GM19452 (cell line): ENCODE measurements around the gene ALDH1L2.
"Not testable (repeated sequence)": the region's sequence is repeated elsewhere in the genome, so short reads cannot be mapped to it uniquely, and the experiment has no call there.

Source experiments
- ATAC-seq: cut with Tn5 transposase; IDR thresholded peaks from one replicate; pipeline ENCODE4 v1.9.1; 2021; ENCODE audit not compliant: unreplicated experiment

The ALDH1L2 gene

GRCh38 chr12:104986022-104986941, 98.0 kb downstream of the ALDH1L2 start, which contains the start of gene NOPCHAP1:
NOPCHAP1 (plus strand) TSS chr12:104986316; CDS start chr12:104986353, 37 bp downstream.
- ATAC-seq, result peak; percentile 90

- ATAC-seq, result no peak
Observed at GRCh38 chr12:104985206-104985605, 99.1 kb downstream of the ALDH1L2 start.

- ATAC-seq, result not testable (repeated sequence)
Observed at GRCh38 chr12:104977688-104978087, 106.6 kb downstream of the ALDH1L2 start.

DNA sequence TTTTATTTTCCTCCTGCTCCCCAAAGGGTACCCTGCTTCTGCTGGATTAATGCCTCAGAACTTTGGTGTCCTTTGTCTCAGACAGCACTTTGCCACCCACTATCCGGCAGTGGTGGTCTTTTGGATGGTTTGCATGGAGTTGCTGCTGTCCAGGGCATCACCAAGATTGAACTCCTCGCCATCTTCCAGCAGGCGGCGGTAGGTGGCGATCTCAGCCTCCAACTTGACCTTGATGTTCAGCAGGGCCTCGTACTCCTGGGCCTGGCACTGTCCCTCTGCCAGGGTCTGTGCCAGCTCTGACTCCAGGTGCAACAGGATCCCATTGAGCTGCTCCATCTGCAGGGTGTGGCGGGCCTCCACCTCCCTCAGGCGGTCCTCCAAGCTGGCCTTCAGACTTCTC, 107.6 kb downstream of the ALDH1L2 start:
- ATAC-seq, result no peak

GRCh38 chr12:104975587-104976343, 108.5 kb downstream of the ALDH1L2 start:
- no peak for ATAC-seq

DNA sequence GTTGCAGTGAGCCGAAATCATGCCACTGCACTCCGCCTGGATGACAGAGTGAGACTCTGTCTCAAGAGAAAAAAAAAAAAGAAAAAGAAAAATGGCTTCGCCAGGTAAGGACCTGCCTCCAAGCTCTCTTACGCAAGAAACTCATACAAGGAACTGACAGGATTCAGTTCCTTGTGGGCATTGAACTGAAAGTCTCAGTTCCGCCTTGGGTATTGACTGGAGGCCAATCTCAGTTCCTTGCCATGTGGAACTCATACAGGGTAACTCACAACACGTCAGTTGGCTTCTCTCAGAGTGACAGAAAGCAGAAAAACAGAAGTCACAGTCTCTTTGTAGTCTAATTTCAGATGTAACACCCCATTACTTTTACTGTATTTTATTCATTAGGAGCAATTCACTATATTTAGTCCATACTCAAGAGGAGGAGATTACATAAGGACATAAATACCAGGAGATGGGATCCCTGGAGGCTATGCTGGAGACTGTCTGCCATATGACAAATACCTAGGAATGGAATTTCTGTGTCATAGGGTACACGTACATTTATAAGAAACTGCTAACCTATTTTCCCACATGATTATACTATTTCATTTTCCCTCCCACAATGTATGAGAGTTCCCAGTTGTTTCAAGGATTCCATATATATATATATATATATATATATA, 109.5 kb downstream of the ALDH1L2 start:
- peak; percentile 100 for ATAC-seq

DNA sequence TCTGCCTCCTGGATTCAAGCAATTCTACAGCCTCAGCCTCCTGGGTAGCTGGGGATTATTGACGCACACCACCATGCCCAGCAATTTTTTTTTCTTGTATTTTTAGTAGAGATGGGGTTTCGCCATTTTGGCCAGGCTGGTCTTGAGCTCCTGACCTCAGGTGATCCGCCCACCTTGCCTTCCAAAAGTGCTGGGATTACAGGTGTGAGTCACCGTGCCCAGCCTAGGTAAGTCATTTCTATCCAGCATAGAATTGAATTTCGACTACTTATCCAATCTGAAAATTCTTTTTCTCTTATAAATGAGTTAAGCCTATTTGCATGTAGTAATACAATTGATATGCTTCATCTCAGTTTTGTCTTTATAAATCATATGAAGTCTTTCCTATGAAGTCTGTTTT, 111.0 kb downstream of the ALDH1L2 start:
- no peak for ATAC-seq

DNA sequence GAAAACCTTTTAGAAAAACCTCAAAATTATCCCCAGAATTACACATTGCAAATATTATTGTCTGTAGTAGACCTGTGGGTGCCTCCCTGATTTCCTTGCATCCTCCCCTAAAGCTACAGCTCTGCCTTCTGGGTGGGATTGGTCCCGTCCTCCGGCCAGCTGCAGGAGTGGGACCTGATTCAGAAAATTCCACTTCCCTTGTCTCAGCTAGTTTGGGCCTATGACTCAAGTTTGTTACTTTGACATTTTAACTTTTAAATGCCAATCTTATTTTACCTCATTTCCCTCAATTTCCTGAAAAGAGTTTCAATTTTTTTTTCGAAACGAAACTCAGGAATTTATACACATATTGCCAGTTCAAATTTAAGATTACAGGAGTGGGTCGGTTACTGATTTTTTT, 113.0 kb downstream of the ALDH1L2 start:
- ATAC-seq, result no peak
